ENCODE results near the gene AADACL4.
"Not testable (repeated sequence)": the region's sequence is repeated elsewhere in the genome, so short reads cannot be mapped to it uniquely, and the experiment has no call there.

AADACL4 gene

GRCh38 chr1:12661606-12662219, 17.8 kb downstream of the AADACL4 start:
- DNase-seq = no peak

GRCh38 chr1:12662556-12662955, 18.7 kb downstream of the AADACL4 start:
- DNase-seq = no peak

GRCh38 chr1:12665511-12665910, 21.6 kb downstream of the AADACL4 start:
- no peak for DNase-seq

- no peak for DNase-seq
Measured at GRCh38 chr1:12666141-12666735, 22.4 kb downstream of the AADACL4 start.

- no peak for DNase-seq
Measured at GRCh38 chr1:12669529-12670068, 25.7 kb downstream of the AADACL4 start.

- DNase-seq = no peak
Measured at GRCh38 chr1:12674358-12674757, 30.5 kb downstream of the AADACL4 start.

- not testable (repeated sequence) for DNase-seq
Measured at GRCh38 chr1:12676122-12676521, 32.2 kb downstream of the AADACL4 start.

GRCh38 chr1:12677565-12677964, 33.7 kb downstream of the AADACL4 start:
- no peak for DNase-seq

GRCh38 chr1:12678350-12678749, 34.5 kb downstream of the AADACL4 start:
- no peak for DNase-seq

- no peak for DNase-seq
Measured at GRCh38 chr1:12678820-12679219, 34.9 kb downstream of the AADACL4 start.

GRCh38 chr1:12690156-12690555, 46.3 kb downstream of the AADACL4 start:
- DNase-seq = no peak

- no peak for DNase-seq
Measured at GRCh38 chr1:12692967-12693782, 49.3 kb downstream of the AADACL4 start.

GRCh38 chr1:12696658-12697057, 52.8 kb downstream of the AADACL4 start:
- no peak for DNase-seq

GRCh38 chr1:12697397-12697796, 53.5 kb downstream of the AADACL4 start:
- DNase-seq = no peak

- DNase-seq = no peak
Measured at GRCh38 chr1:12703821-12704451, 60.1 kb downstream of the AADACL4 start.

- DNase-seq = no peak
Measured at GRCh38 chr1:12706061-12706460, 62.2 kb downstream of the AADACL4 start.

- DNase-seq = no peak
Measured at GRCh38 chr1:12708396-12709090, 64.7 kb downstream of the AADACL4 start.

- DNase-seq = no peak
Measured at GRCh38 chr1:12709091-12709491, 65.2 kb downstream of the AADACL4 start.

- no peak for DNase-seq
Measured at GRCh38 chr1:12709696-12710095, 65.8 kb downstream of the AADACL4 start.

- DNase-seq = no peak
Measured at GRCh38 chr1:12711536-12711935, 67.7 kb downstream of the AADACL4 start.

GRCh38 chr1:12712076-12712475, 68.2 kb downstream of the AADACL4 start:
- DNase-seq = no peak

GRCh38 chr1:12712929-12713328, 69.0 kb downstream of the AADACL4 start:
- no peak for DNase-seq

GRCh38 chr1:12713651-12714050, 69.8 kb downstream of the AADACL4 start:
- DNase-seq = not testable (repeated sequence)

Measured in retina (tissue), 1 donor.